Neuronal stem cell (in vitro differentiated cells): ENCODE measurements around the gene ANKRD33.

Experiments used
- DNase-seq: peaks from one replicate; pipeline ENCODE4 v3.0.0-alpha.2; 2013; ENCODE audit warnings: low spot score
- H2AFZ ChIP-seq: one replicate; pipeline ENCODE4 v1.6.1; 2013; ENCODE audit warnings: mild to moderate bottlenecking, low read length, inconsistent platforms
- H2AK5ac ChIP-seq: 2 replicates; pipeline ENCODE4 v1.6.1; 2013; ENCODE audit warnings: low read depth, mild to moderate bottlenecking, inconsistent platforms, low read length, moderate library complexity, mixed read lengths
- H2BK120ac ChIP-seq: 2 replicates; pipeline ENCODE4 v1.6.1; 2013; ENCODE audit warnings: low read depth, mild to moderate bottlenecking, inconsistent platforms, low read length, moderate library complexity, mixed read lengths
- H2BK12ac ChIP-seq: one replicate; pipeline ENCODE4 v1.6.1; 2013; ENCODE audit warnings: low read length, inconsistent platforms
- H2BK15ac ChIP-seq: 2 replicates; pipeline ENCODE4 v1.6.1; 2013; ENCODE audit warnings: mild to moderate bottlenecking, low read length, inconsistent platforms, mixed read lengths
- H2BK5ac ChIP-seq: one replicate; pipeline ENCODE4 v1.6.1; 2013; ENCODE audit warnings: inconsistent platforms, mild to moderate bottlenecking, low read length, moderate library complexity
- H3K14ac ChIP-seq: one replicate; pipeline ENCODE4 v1.6.1; 2013; ENCODE audit warnings: low read length, inconsistent platforms
- H3K18ac ChIP-seq: 2 replicates; pipeline ENCODE4 v1.6.1; 2013; ENCODE audit warnings: low read length, inconsistent platforms
- H3K23ac ChIP-seq: 2 replicates; pipeline ENCODE4 v1.6.1; 2013; ENCODE audit warnings: low read depth, mild to moderate bottlenecking, mixed read lengths, low read length, inconsistent platforms; ENCODE audit not compliant: poor library complexity
- H3K27ac ChIP-seq: replicated peaks from 3 replicates; pipeline ENCODE4 v1.5.1; 2013; ENCODE audit warnings: low read length, inconsistent platforms
- H3K27me3 ChIP-seq, 3 experiments: 2 replicates each; pipeline ENCODE4 v1.6.1; 2013; ENCODE audit warnings: low read length in 3 of 3, mild to moderate bottlenecking in 2 of 3, inconsistent platforms in 1 of 3, low read depth in 1 of 3, mixed read lengths in 1 of 3, moderate library complexity in 1 of 3; ENCODE audit not compliant: control insufficient read depth in 3 of 3, insufficient read depth in 3 of 3
- H3K36me3 ChIP-seq, 2 donors: replicated peaks in 1 of 2; 2 replicates each; pipeline ENCODE4 v1.6.1; 2013; ENCODE audit warnings: low read length in 2 of 2; ENCODE audit not compliant: control insufficient read depth in 2 of 2, insufficient read depth in 2 of 2
- H3K4ac ChIP-seq: 2 replicates; pipeline ENCODE4 v1.6.1; 2013; ENCODE audit warnings: inconsistent platforms, mild to moderate bottlenecking, low read length, moderate library complexity
- H3K4me1 ChIP-seq, 2 donors: 1 replicate in 1 of 2; 2 replicates in 1 of 2; pipeline ENCODE4 v1.6.1; 2013; ENCODE audit warnings: low read length in 2 of 2, low read depth in 1 of 2; ENCODE audit not compliant: control insufficient read depth in 2 of 2, insufficient read depth in 1 of 2
- H3K4me2 ChIP-seq: one replicate; pipeline ENCODE4 v1.6.1; 2013; ENCODE audit warnings: mild to moderate bottlenecking, low read length, inconsistent platforms; ENCODE audit not compliant: insufficient read depth, poor library complexity, severe bottlenecking
- H3K4me3 ChIP-seq, 2 donors: 2 replicates each; pipeline ENCODE4 v1.5.1; 2013; ENCODE audit warnings: low read length in 2 of 2, mild to moderate bottlenecking in 2 of 2, inconsistent platforms in 1 of 2, moderate library complexity in 1 of 2
- H3K79me1 ChIP-seq: one replicate; pipeline ENCODE4 v1.6.1; 2013; ENCODE audit warnings: low read depth, mild to moderate bottlenecking, inconsistent platforms, low read length, moderate library complexity
- H3K9ac ChIP-seq: one replicate; pipeline ENCODE4 v1.6.1; 2013; ENCODE audit warnings: mild to moderate bottlenecking, low read depth, low read length, inconsistent platforms; ENCODE audit not compliant: poor library complexity
- H3K9me3 ChIP-seq, 2 donors: replicated peaks in 1 of 2; 2 replicates each; pipeline versions ENCODE3 to v1.6.1; 2013; ENCODE audit warnings: low read length in 2 of 2, mild to moderate bottlenecking in 2 of 2, inconsistent platforms in 1 of 2, low read depth in 1 of 2, mixed read lengths in 1 of 2, moderate library complexity in 1 of 2; ENCODE audit not compliant: control insufficient read depth in 2 of 2, insufficient read depth in 1 of 2
- H4K8ac ChIP-seq: one replicate; pipeline ENCODE4 v1.6.1; 2013; ENCODE audit warnings: low read depth, mild to moderate bottlenecking, inconsistent platforms, low read length, moderate library complexity
- H4K91ac ChIP-seq: one replicate; pipeline ENCODE4 v1.6.1; 2013; ENCODE audit warnings: low read length, low read depth, mild to moderate bottlenecking, inconsistent platforms; ENCODE audit not compliant: poor library complexity
- WGBS, 2 donors: extraction: QIAGEN DNeasy Blood & Tissue Kit; methylation state at CpG; one replicate each; pipeline ENCODE4 v1.1.7; 2013; ENCODE audit warnings: missing lambda C conversion rate in 2 of 2, mixed read lengths in 1 of 2; ENCODE audit not compliant: insufficient read length in 2 of 2, insufficient replicate concordance in 1 of 2; ENCODE audit errors: extremely low coverage in 2 of 2; 5-methylcytosine and 5-hydroxymethylcytosine counted together

ANKRD33 gene

GRCh38 chr12:51937926-51938325 is 50.0 kb downstream of the ANKRD33 start:
- Histone ChIP-seq H2BK5ac (no peak overlapping the region), H4K8ac (no peak overlapping the region), H3K27ac (no peak overlapping the region), H3K4me3 (no peak overlapping the region), H3K14ac (no peak overlapping the region), H4K91ac (no peak overlapping the region), H3K18ac (no peak overlapping the region), H3K23ac (no peak overlapping the region), H3K9ac (no peak overlapping the region), H2BK120ac (no peak overlapping the region), H2BK15ac (no peak overlapping the region), H3K4me2 (no peak overlapping the region), H2BK12ac (no peak overlapping the region), H3K27me3 (peaks cover 0 to 35% (median 0%) of the 10 kb centered on the region in 3 experiments), H3K4me1 (peaks cover 0 to 5% of the 10 kb centered on the region in 2 donors), H3K79me1 (no peaks in the 10 kb centered on the region), H3K36me3 (no peaks in the 10 kb centered on the region), H3K9me3 (no peaks in the 10 kb centered on the region), H3K4ac (no peak overlapping the region), H2AK5ac (no peak overlapping the region), H2AFZ (no peak overlapping the region)
- no CpG with 5 or more reads among the region's 2 CpGs for WGBS, 2 donors
- DNase-seq, result no peak

GRCh38 chr12:51938726-51939125 is 50.8 kb downstream of the ANKRD33 start:
- Histone ChIP-seq H2BK12ac (no peak overlapping the region), H3K27me3 (peaks cover 0 to 41% (median 0%) of the 10 kb centered on the region in 3 experiments), H3K18ac (peak overlapping the region; percentile 84), H3K4me1 (peaks cover 0 to 5% of the 10 kb centered on the region in 2 donors), H3K4me3 (peak overlapping the region in 1 of 2 donors; percentile 28), H3K9me3 (no peaks in the 10 kb centered on the region), H3K36me3 (no peaks in the 10 kb centered on the region), H2BK5ac (no peak overlapping the region), H3K79me1 (no peaks in the 10 kb centered on the region), H2BK120ac (no peak overlapping the region), H2AK5ac (no peak overlapping the region), H3K27ac (no peak overlapping the region), H3K4me2 (no peak overlapping the region), H4K8ac (no peak overlapping the region), H3K4ac (no peak overlapping the region), H3K23ac (no peak overlapping the region), H4K91ac (no peak overlapping the region), H3K9ac (peak overlapping the region; percentile 38), H3K14ac (peak overlapping the region; percentile 14), H2AFZ (no peak overlapping the region), H2BK15ac (peak overlapping the region; percentile 76)
- no peak for DNase-seq
- WGBS, 2 donors, result no CpG with 5 or more reads among the region's 6 CpGs

GRCh38 chr12:51941011-51941581 is 53.2 kb downstream of the ANKRD33 start:
- Histone ChIP-seq H4K8ac (no peak overlapping the region), H3K9me3 (peaks cover 7 to 11% of the 10 kb centered on the region in 2 donors), H3K4me2 (no peak overlapping the region), H3K9ac (no peak overlapping the region), H2BK120ac (no peak overlapping the region), H3K4me1 (peaks cover 0 to 5% of the 10 kb centered on the region in 2 donors), H2BK12ac (no peak overlapping the region), H3K14ac (no peak overlapping the region), H3K27me3 (peaks cover 0 to 25% (median 2%) of the 10 kb centered on the region in 3 experiments), H2BK5ac (no peak overlapping the region), H4K91ac (no peak overlapping the region), H2AK5ac (no peak overlapping the region), H3K18ac (no peak overlapping the region), H3K4me3 (no peak overlapping the region), H3K36me3 (no peaks in the 10 kb centered on the region), H2AFZ (no peak overlapping the region), H3K4ac (no peak overlapping the region), H3K23ac (peak overlapping the region; percentile 45), H3K27ac (no peak overlapping the region), H2BK15ac (no peak overlapping the region), H3K79me1 (no peaks in the 10 kb centered on the region)
- DNase-seq, result no peak
- no CpG with 5 or more reads among the region's 15 CpGs for WGBS, 2 donors
